Measurements from ENCODE around the gene TUBD1.

Gene TUBD1

DNA sequence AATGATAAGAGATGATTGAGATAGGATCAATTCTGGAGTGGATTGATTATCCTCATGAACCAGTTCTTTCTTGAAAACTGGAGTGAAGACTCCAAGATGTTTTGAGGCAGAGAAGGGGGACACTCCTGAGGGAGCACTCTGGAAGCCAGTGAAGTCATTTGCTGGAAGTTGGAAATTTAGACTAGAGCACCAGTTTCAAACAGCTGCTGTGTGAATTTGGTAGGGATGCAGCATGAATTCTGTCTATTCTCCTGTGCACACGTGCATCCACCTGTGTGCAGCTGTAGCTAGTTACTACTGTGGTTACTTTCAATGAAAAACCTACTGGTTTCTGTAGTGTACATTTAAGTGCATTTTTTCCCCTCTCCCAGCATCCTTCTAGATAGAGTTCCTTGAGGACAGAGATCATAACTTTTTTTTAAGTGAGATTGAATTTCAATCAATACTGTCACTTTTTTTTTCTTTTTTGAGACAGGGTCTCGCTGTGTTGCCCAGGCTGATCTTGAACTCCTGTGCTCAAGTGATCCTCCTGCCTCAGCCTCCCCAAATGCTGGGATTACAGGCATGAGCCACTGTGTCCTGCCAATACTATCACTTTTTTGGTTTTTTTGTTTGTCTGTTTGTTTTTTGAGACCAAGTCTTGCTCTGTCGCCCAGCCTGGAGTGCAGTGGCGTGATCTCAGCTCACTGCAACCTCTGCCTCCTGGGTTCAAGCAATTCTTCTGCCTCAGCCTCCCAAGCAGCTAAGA lies 65.9 kb downstream of the TUBD1 start:
- DNase-seq (ENCODE audit: low read depth in 1 of 2, low spot score in 1 of 2): no peak

DNA sequence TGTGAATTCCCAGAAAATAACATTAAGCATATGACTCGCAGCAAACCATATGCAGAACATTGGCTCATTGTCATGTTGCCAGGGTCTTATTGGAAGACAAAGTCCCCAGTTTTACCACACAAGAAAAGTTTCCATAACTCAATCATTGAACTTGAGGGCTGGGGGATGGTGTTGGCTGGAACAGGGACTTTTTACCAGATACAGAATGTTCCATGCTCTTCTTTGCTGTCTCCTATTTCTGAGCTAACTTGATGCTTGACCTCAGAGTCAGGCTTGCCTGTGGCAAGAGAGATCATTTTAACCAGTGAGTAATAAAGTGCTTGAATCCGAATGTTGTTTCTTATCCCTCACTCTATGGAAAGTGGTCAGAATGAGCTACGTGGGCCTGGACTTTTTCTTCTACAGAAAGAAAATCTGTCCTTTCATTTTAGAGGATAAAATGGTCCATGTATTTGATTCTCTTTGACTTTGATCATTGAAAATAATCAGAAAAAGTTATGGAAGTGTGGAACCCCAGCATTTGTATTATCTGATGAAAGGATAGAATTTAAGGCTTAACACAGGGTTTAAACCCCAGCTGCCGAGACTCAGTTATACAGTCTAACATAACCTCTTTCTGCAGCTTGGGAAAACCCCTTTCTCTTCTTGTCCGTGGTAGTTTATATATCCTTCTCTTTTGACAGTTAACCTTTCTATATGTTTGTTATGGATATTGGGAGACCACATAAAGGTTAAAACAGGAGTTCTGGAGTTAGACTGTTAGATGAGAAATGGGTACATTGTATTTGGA lies 67.0 kb downstream of the TUBD1 start:
- DNase-seq (ENCODE audit: low read depth in 1 of 2, low spot score in 1 of 2): peak in 1 of 2 donors; percentile 64

DNA sequence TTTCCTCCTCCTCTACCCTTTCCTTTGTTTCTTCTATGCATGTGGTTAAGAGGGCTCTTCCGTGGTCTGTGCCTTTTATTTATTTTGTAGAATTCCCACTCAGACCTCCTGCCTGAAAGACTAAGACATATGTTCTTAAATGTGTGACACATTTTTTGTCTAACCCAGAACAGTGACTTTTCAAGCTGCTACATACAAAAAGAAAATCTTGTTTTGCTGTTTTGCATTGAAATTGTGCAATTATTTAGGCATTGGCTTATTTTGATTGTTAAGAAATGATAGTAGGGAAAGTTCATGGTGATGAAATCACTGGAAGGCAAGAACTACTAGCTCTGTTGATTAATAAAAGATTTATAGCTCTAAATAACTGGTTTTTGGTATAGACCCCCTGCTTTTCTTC lies 76.8 kb downstream of the TUBD1 start:
- no peak for DNase-seq (ENCODE audit: low read depth in 1 of 2, low spot score in 1 of 2)

DNA sequence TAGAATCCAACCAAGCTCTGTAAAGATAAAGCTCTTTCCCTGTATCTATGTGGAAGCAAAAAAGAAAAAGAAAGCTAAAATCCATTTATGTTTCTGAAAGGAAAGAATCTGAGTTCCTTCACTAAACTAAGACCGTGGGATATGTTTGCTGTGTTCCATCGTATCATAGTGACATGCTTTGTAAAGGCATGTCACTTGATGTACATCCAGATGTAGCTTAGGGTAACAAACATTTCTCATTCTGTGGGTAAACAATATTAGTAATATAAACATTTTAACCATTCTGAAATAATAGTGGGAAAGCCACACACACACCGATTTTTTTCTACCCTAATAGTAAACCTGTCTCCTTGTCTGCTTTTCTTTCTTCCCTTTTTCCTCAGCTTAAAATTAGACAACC lies 78.1 kb downstream of the TUBD1 start:
- DNase-seq (ENCODE audit: low read depth in 1 of 2, low spot score in 1 of 2): no peak

DNA sequence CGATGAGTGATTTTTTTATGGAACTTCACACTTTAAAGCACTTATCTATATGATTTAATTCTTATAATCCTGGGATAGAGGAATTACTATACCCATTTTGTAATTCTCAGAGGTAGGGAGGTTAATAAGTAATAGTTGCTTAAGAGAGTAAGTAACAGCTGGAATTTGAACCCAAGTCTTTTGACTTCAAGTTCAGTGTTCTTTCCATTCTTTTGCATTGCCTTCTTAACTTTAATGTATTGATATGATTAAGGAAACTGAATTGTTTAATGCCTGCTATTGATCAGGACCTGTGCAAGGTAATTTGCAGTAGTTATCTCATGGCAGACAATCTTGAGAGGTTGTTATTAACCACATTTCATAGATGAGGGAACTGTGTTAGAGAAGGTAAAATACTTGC lies 78.5 kb downstream of the TUBD1 start:
- DNase-seq (ENCODE audit: low read depth in 1 of 2, low spot score in 1 of 2): no peak

DNA sequence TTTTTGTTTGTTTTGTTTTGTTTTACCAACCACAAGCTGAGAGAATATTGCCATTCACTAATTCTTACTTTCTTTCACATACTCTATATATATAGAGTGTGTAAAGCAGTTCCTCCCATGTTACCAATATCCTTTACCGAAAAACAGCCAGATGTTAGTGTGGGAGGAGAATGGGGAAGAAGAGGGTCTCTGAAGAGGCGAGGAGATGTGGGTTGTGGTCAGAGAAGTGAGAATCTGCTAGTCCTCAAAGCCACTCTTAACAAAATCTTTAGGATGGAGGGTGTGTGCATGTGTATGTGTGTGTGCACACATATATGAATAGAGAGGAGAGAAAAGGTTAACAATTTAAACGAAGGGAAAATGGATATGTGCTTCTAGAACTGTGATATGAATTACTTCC lies 80.6 kb downstream of the TUBD1 start:
- no peak for DNase-seq (ENCODE audit: low read depth in 1 of 2, low spot score in 1 of 2)

DNA sequence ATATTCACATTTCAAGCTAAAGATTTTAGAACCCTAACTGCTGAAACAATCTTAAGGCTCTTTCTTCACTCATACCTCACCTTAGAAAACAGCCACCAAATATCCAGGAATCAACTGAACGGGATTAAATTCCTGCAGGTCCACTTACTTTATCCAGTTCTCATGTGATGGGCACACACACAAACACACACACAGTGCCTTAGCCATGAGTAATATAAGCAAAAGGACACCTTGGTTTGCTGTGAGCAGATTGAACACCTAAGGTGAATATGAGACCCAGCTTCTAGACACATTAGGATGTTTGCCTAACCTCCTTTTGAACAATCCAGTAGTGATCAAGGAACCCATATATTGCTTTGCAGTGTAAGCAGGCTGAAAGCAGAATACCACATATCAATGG lies 81.5 kb downstream of the TUBD1 start:
- no peak for DNase-seq (ENCODE audit: low read depth in 1 of 2, low spot score in 1 of 2)

DNA sequence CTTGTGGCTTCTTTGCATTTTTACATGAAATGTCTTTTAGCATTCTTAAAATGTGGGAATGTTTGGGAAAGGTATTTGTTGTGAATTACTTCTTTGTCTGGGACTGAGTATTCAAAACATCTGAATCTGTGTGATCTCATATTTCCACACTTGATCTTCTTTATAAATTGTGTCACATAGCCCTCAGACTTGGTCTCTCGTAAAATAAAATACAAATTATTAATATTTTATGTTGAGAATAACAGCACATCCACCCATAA lies 81.9 kb downstream of the TUBD1 start:
- no peak for DNase-seq (ENCODE audit: low read depth in 1 of 2, low spot score in 1 of 2)
